Myometrial cell (primary cell): ENCODE data around the gene PCDHB5. TPM values are rescaled to one million over a fixed set of nuclear protein-coding genes. Genes with fewer than 3 reads are reported as not detected.

Source experiments
- total RNA-seq: library from RNA; depleted of rRNA; stranded (reverse); fragments of >200 nt; gene quantifications from 2 replicates; pipeline ENCODE4 v1.2.3, GENCODE V29; 2015

The PCDHB5 gene
- total RNA-seq, result under 0.01 TPM in 1 of 2 replicates, not detected in the other

DNA sequence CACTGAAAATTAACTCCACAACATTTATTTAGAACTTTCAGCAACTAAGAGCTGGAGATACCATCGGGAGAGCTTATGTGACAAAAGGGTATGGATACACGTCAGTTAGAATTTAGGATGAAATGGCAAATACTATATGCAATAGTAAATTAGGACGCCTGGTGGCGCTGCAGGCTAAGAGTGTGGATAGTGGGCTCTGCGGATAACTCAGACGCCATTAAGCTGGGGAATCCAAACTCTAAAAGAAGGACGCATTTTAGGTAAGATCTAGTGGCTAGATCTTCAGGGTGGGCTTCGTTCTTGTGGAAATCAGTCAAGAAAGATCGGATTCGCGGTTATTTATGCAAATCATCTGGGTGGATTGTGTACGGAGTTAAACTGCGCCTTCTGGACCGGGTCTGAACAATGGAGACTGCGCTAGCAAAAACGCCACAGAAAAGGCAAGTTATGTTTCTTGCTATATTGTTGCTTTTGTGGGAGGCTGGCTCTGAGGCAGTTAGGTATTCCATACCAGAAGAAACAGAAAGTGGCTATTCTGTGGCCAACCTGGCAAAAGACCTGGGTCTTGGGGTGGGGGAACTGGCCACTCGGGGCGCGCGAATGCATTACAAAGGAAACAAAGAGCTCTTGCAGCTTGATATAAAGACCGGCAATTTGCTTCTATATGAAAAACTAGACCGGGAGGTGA, at the start of gene PCDHB5:
Gene PCDHB5 (plus strand): TSS at position 177 of the 688 bp plus-strand sequence. CDS start 229 bp downstream, at position 406.

GRCh38 chr5:141094481-141095262, 40.3 kb upstream of the PCDHB5 start, which contains the start of gene PCDHB2:
TSS of gene PCDHB2 (plus strand) at chr5:141094615. CDS start at chr5:141094791, 176 bp downstream.

GRCh38 chr5:141100243-141100805, 34.7 kb upstream of the PCDHB5 start, which contains the start of gene PCDHB3:
TSS of gene PCDHB3 (plus strand) at chr5:141100473. CDS start at chr5:141100650, 177 bp downstream.

DNA sequence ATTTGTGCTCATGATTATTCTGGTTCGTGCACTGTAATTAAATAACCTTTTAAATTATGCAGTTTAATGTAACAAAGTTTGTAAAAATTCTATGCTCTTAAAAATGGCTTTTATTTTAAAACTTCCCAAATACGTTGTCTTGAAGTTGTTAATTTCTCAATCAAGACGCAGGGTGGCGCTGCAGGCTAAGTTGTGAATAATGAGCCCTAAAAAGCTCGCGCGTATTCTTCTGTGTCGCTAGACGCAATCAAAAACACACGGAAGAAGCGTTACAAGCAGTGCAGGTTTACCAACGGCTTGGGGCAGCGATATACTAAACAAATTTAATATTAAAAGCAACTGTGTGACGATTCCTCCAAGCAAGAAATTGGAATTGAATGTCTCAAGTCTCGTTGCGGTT, 13.4 kb upstream of the PCDHB5 start, which contains the start of gene PCDHB4:
Gene PCDHB4 (plus strand): TSS at position 256 of the 400 bp plus-strand sequence. CDS start 181 bp downstream, outside the sequence.

DNA sequence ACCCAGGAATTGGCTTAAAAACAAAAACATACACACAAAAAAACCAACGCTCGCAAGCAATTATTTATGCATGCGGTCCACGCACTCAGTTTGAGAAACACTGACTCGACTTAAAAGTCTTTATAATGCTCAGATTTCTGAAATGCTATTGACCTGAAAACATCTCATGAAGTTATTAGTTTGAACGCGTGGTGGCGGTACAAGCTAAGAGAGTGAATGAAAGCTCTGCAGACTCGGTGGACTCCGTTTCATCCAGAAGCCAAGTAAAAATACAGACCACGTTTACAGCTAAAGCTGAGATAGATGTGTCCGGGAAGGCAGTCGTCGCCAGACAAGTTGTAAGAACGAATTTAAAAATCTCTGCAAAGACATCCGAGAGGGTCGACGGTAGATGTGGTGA, 14.8 kb downstream of the PCDHB5 start, which contains the start of gene PCDHB6:
Gene PCDHB6 (plus strand): TSS at position 246 of the 400 bp plus-strand sequence. CDS start 201 bp downstream, outside the sequence.

GRCh38 chr5:141172381-141173204, 37.6 kb downstream of the PCDHB5 start, which contains the start of gene PCDHB7:
TSS of gene PCDHB7 (plus strand) at chr5:141172644. CDS start at chr5:141172836, 192 bp downstream.

DNA sequence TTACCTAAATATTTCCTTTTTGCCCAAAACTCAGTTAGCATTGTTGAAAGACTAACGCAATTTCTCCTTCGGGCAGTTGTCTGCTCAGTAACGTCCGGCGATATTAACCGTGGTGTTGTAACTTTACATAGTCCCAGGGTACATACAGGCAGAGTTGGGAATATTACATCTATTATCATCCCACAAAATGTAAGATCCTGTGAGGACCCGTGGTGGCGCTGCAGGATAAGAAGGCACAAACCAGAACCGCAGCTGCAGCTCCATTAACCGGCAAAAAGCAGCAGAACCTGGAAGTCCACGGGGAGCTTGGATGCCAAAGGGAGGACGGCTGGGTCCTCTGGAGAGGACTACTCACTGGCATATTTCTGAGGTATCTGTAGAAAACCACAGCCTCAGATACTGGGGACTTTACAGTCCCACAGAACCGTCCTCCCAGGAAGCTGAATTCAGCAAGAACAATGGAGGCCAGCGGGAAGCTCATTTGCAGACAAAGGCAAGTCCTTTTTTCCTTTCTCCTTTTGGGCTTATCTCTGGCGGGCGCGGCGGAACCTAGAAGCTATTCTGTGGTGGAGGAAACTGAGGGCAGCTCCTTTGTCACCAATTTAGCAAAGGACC, 42.7 kb downstream of the PCDHB5 start, which contains the start of gene PCDHB8:
Gene PCDHB8 (plus strand): TSS at position 214 of the 615 bp plus-strand sequence. CDS start 245 bp downstream, at position 459.

DNA sequence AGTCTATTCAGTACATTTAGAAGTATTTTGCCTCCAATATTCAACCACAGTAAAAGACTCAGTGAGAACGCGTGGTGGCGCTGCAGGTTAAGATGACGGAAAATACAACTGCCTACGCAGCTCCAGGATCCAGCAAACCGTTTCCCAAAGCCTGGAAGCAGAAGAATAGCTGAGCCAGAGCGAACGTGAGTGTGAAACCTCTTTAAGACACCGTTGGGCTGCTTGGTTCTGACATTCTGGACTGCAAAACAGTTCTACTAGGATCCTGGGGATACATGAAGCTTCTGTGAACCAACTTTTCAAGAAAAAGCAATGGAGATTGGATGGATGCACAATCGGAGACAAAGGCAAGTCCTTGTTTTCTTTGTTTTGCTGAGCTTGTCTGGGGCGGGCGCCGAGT, 47.2 kb downstream of the PCDHB5 start, which contains the start of gene PCDHB16:
Gene PCDHB16 (plus strand): TSS at position 140 of the 400 bp plus-strand sequence. CDS start 173 bp downstream, at position 313.

GRCh38 chr5:141186897-141187512, 52.0 kb downstream of the PCDHB5 start, which contains the start of gene PCDHB9:
TSS of gene PCDHB9 (plus strand) at chr5:141187161. CDS start at chr5:141187319, 158 bp downstream.

Other genes with a start within 250 kb of the PCDHB5 start
- not detected in 2 replicates for gene PCDHAC1, start 208.9 kb upstream of the PCDHB5 start, total RNA-seq
- not detected in 2 replicates for gene PCDHAC2, start 168.7 kb upstream of the PCDHB5 start, total RNA-seq
- gene PCDHB1, start 83.8 kb upstream of the PCDHB5 start, total RNA-seq, result not detected in 2 replicates
- gene PCDHB2, start 40.6 kb upstream of the PCDHB5 start, total RNA-seq, result 0.18 and 0.29 TPM in 2 replicates
- gene PCDHB3, start 34.7 kb upstream of the PCDHB5 start, total RNA-seq, result 0.89 TPM in 1 of 2 replicates, not detected in the other
- not detected in 2 replicates for gene PCDHB4, start 13.4 kb upstream of the PCDHB5 start, total RNA-seq
- gene PCDHB6, start 14.9 kb downstream of the PCDHB5 start, total RNA-seq, result not detected in 2 replicates
- under 0.01 and 1.4 TPM in 2 replicates for gene PCDHB7, start 37.4 kb downstream of the PCDHB5 start, total RNA-seq
- not detected in 2 replicates for gene PCDHB8, start 42.6 kb downstream of the PCDHB5 start, total RNA-seq
- gene PCDHB16, start 47.2 kb downstream of the PCDHB5 start, total RNA-seq, result under 0.01 TPM in 2 replicates
- gene PCDHB9, start 52.0 kb downstream of the PCDHB5 start, total RNA-seq, result 0.18 TPM in 1 of 2 replicates, not detected in the other
- gene PCDHB10, start 57.1 kb downstream of the PCDHB5 start, total RNA-seq, result 0.58 TPM in 1 of 2 replicates, not detected in the other
- gene PCDHB11, start 64.4 kb downstream of the PCDHB5 start, total RNA-seq, result not detected in 2 replicates
- gene PCDHB12, start 73.5 kb downstream of the PCDHB5 start, total RNA-seq, result not detected in 2 replicates
- gene PCDHB13, start 78.7 kb downstream of the PCDHB5 start, total RNA-seq, result under 0.01 TPM in 1 of 2 replicates, not detected in the other
- under 0.01 and 1.7 TPM in 2 replicates for gene PCDHB14, start 88.1 kb downstream of the PCDHB5 start, total RNA-seq
- gene PCDHB15, start 110.2 kb downstream of the PCDHB5 start, total RNA-seq, result 0.35 TPM in 1 of 2 replicates, not detected in the other
- under 0.01 TPM in 1 of 2 replicates, not detected in the other for gene SLC25A2, start 168.8 kb downstream of the PCDHB5 start, total RNA-seq
- 45.8 and 59.5 TPM in 2 replicates for gene TAF7, start 185.6 kb downstream of the PCDHB5 start, total RNA-seq
- gene PCDHGA1, start 195.3 kb downstream of the PCDHB5 start, total RNA-seq, result 0.29 TPM in 1 of 2 replicates, not detected in the other
- gene PCDHGA2, start 203.6 kb downstream of the PCDHB5 start, total RNA-seq, result 0.53 and 1.4 TPM in 2 replicates
- gene PCDHGA3, start 208.6 kb downstream of the PCDHB5 start, total RNA-seq, result 0.18 TPM in 1 of 2 replicates, not detected in the other
- gene PCDHGB1, start 214.9 kb downstream of the PCDHB5 start, total RNA-seq, result 0.35 TPM in 1 of 2 replicates, not detected in the other
- 0.58 and 2.1 TPM in 2 replicates for gene PCDHGA4, start 219.8 kb downstream of the PCDHB5 start, total RNA-seq
- gene PCDHGB2, start 224.8 kb downstream of the PCDHB5 start, total RNA-seq, result 0.53 and 0.86 TPM in 2 replicates
- gene PCDHGA5, start 229.0 kb downstream of the PCDHB5 start, total RNA-seq, result 0.29 and 0.89 TPM in 2 replicates
- 0.58 and 0.71 TPM in 2 replicates for gene PCDHGB3, start 235.0 kb downstream of the PCDHB5 start, total RNA-seq
- gene PCDHGA6, start 238.7 kb downstream of the PCDHB5 start, total RNA-seq, result 0.86 and 1.4 TPM in 2 replicates
- gene PCDHGA7, start 247.5 kb downstream of the PCDHB5 start, total RNA-seq, result 0.89 and 2.0 TPM in 2 replicates